CD4-positive, CD25-positive, alpha-beta regulatory T cell (primary cell): Measurements from ENCODE around the gene RNF150. TPM values are rescaled to one million over a fixed set of nuclear protein-coding genes. Genes with fewer than 3 reads are reported as not detected.

Experiments used
- ATAC-seq, 2 donors: fragments of 150-1000 bp; cut with Tn5 transposase; one replicate each; pipeline ENCODE4 v1.10.0; 2021; ENCODE audit warnings: low read depth in 2 of 2, moderate number of reproducible peaks in 2 of 2, moderate library complexity in 1 of 2
- DNase-seq, 3 donors: peaks; one replicate each; pipeline versions ENCODE4 v3.0.0 to v3.0.0-alpha.2; 2012 to 2022; ENCODE audit warnings: mixed read lengths in 1 of 3
- H3K27ac ChIP-seq: one replicate; pipeline ENCODE4 v1.7.0; 2013; ENCODE audit warnings: mild to moderate bottlenecking, low read length; ENCODE audit not compliant: insufficient read depth, poor library complexity, severe bottlenecking
- H3K27me3 ChIP-seq: one replicate; pipeline ENCODE4 v1.7.0; 2013; ENCODE audit warnings: low read length; ENCODE audit not compliant: control insufficient read depth, insufficient read depth
- H3K36me3 ChIP-seq: one replicate; pipeline ENCODE4 v1.7.0; 2013; ENCODE audit warnings: mild to moderate bottlenecking, low read length, moderate library complexity; ENCODE audit not compliant: control insufficient read depth, insufficient read depth
- H3K4me1 ChIP-seq: 2 replicates; pipeline ENCODE4 v1.7.0; 2013; ENCODE audit warnings: mild to moderate bottlenecking, low read length; ENCODE audit not compliant: insufficient read depth, control insufficient read depth, poor library complexity, severe bottlenecking
- H3K4me3 ChIP-seq: one replicate; pipeline ENCODE4 v1.7.0; 2013; ENCODE audit warnings: low read depth, mild to moderate bottlenecking, low read length, moderate library complexity
- H3K9me3 ChIP-seq, 2 experiments: 1 replicate in 1 of 2; 2 replicates in 1 of 2; pipeline ENCODE4 v1.7.0; 2013; ENCODE audit warnings: low read length in 2 of 2, mild to moderate bottlenecking in 1 of 2, moderate library complexity in 1 of 2; ENCODE audit not compliant: control insufficient read depth in 2 of 2
- H3K27ac Mint-ChIP-seq, 3 donors: one replicate each; pipeline ENCODE4 v1.8.0; 2020 to 2022; ENCODE audit warnings: mild to moderate bottlenecking in 3 of 3, mixed read lengths in 3 of 3, moderate library complexity in 2 of 3
- H3K27me3 Mint-ChIP-seq: one replicate; pipeline ENCODE4 v1.8.0; 2022; ENCODE audit warnings: mild to moderate bottlenecking, mixed read lengths
- H3K36me3 Mint-ChIP-seq: one replicate; pipeline ENCODE4 v1.8.0; 2020; ENCODE audit warnings: mixed read lengths
- H3K4me1 Mint-ChIP-seq, 4 donors: one replicate each; pipeline ENCODE4 v1.8.0; 2020 to 2022; ENCODE audit warnings: mixed read lengths in 4 of 4, mild to moderate bottlenecking in 1 of 4
- H3K4me3 Mint-ChIP-seq, 4 donors: one replicate each; pipeline ENCODE4 v1.8.0; 2020 to 2022; ENCODE audit warnings: mild to moderate bottlenecking in 4 of 4, mixed read lengths in 4 of 4, moderate library complexity in 3 of 4
- H3K9me3 Mint-ChIP-seq, 7 donors: one replicate each; pipeline ENCODE4 v1.8.0; 2020 to 2022; ENCODE audit warnings: mixed read lengths in 7 of 7, mild to moderate bottlenecking in 3 of 7, moderate library complexity in 2 of 7
- polyA plus RNA-seq, 4 donors: library from polyadenylated mRNA; unstranded; fragments of 300-500 nt; fragmentation: Illumina TruSeq; gene quantifications; one replicate each; pipeline ENCODE4 v1.2.3, GENCODE V29; 2021
- total RNA-seq: library from RNA; stranded (reverse); gene quantifications from one replicate; pipeline ENCODE4 v1.2.3, GENCODE V29; 2022

The RNF150 gene
- total and polyA plus RNA-seq, 5 donors from 2014 or later, result 0.07 TPM; not detected in 4

- H3K27me3 ChIP-seq, result no peaks in the 10 kb centered on the region
- H3K4me1 ChIP-seq, result no peaks in the 10 kb centered on the region
Measured at GRCh38 chr4:141109983-141110382, 23.3 kb downstream of the RNF150 start.

GRCh38 chr4:141107927-141108326 lies 25.3 kb downstream of the RNF150 start:
- no peak overlapping the region for H3K4me3 ChIP-seq
- H3K27me3 Mint-ChIP-seq, result peaks cover 4% of the 10 kb centered on the region
- DNase-seq, result no peak
- H3K36me3 Mint-ChIP-seq, result no peaks in the 10 kb centered on the region
- H3K4me3 Mint-ChIP-seq, result no peak overlapping the region
- no peaks in the 10 kb centered on the region for H3K4me1 ChIP-seq
- H3K9me3 Mint-ChIP-seq, result peaks cover 0 to 4% (median 1%) of the 10 kb centered on the region in 7 donors
- H3K4me1 Mint-ChIP-seq, result no peaks in the 10 kb centered on the region
- H3K36me3 ChIP-seq, result no peaks in the 10 kb centered on the region
- ATAC-seq, result no peak
- no peaks in the 10 kb centered on the region for H3K27me3 ChIP-seq
- no peak overlapping the region for H3K27ac ChIP-seq
- H3K27ac Mint-ChIP-seq, result no peak overlapping the region
- no peaks in the 10 kb centered on the region for H3K9me3 ChIP-seq

More at GRCh38 chr4:141109983-141110382, 23.3 kb downstream of the RNF150 start:
- H3K27ac Mint-ChIP-seq, result no peak overlapping the region
- DNase-seq (no peak), ATAC-seq (no peak)
- no peak overlapping the region for H3K4me3 ChIP-seq
- no peak overlapping the region for H3K27ac ChIP-seq
- no peaks in the 10 kb centered on the region for H3K9me3 ChIP-seq
- peaks cover 0 to 6% (median 3%) of the 10 kb centered on the region in 7 donors for H3K9me3 Mint-ChIP-seq
- no peaks in the 10 kb centered on the region for H3K36me3 Mint-ChIP-seq
- peaks cover 4% of the 10 kb centered on the region for H3K27me3 Mint-ChIP-seq
- no peaks in the 10 kb centered on the region for H3K4me1 Mint-ChIP-seq
- no peaks in the 10 kb centered on the region for H3K36me3 ChIP-seq
- H3K4me3 Mint-ChIP-seq, result no peak overlapping the region

- no peaks in the 10 kb centered on the region for H3K36me3 ChIP-seq
- H3K27me3 ChIP-seq, result no peaks in the 10 kb centered on the region
- Mint-ChIP-seq H3K4me3 (no peak overlapping the region), H3K36me3 (no peaks in the 10 kb centered on the region), H3K4me1 (no peaks in the 10 kb centered on the region), H3K27ac (no peak overlapping the region), H3K27me3 (no peaks in the 10 kb centered on the region), H3K9me3 (peaks cover 0 to 3% (median 0%) of the 10 kb centered on the region in 7 donors)
- no peaks in the 10 kb centered on the region for H3K4me1 ChIP-seq
- H3K4me3 ChIP-seq, result no peak overlapping the region
- DNase-seq (no peak), ATAC-seq (no peak)
- H3K9me3 ChIP-seq, result no peaks in the 10 kb centered on the region
- no peak overlapping the region for H3K27ac ChIP-seq
Measured at GRCh38 chr4:141102367-141102766, 30.9 kb downstream of the RNF150 start.

GRCh38 chr4:141101511-141101910 lies 31.8 kb downstream of the RNF150 start:
- Mint-ChIP-seq H3K4me3 (no peak overlapping the region), H3K27ac (no peak overlapping the region), H3K4me1 (no peaks in the 10 kb centered on the region), H3K36me3 (no peaks in the 10 kb centered on the region), H3K9me3 (peaks cover 0 to 3% (median 0%) of the 10 kb centered on the region in 7 donors), H3K27me3 (no peaks in the 10 kb centered on the region)
- Histone ChIP-seq H3K27me3 (no peaks in the 10 kb centered on the region), H3K36me3 (no peaks in the 10 kb centered on the region), H3K4me3 (no peak overlapping the region), H3K4me1 (no peaks in the 10 kb centered on the region), H3K27ac (no peak overlapping the region), H3K9me3 (no peaks in the 10 kb centered on the region)
- DNase-seq, result no peak
- ATAC-seq, result no peak

GRCh38 chr4:141099326-141099725 lies 33.9 kb downstream of the RNF150 start:
- ATAC-seq (no peak), DNase-seq (no peak)
- Histone ChIP-seq H3K36me3 (no peaks in the 10 kb centered on the region), H3K4me3 (no peak overlapping the region), H3K4me1 (no peaks in the 10 kb centered on the region), H3K27ac (no peak overlapping the region), H3K9me3 (no peaks in the 10 kb centered on the region), H3K27me3 (no peaks in the 10 kb centered on the region)
- no peaks in the 10 kb centered on the region for H3K36me3 Mint-ChIP-seq
- no peak overlapping the region for H3K4me3 Mint-ChIP-seq
- no peaks in the 10 kb centered on the region for H3K27me3 Mint-ChIP-seq
- H3K27ac Mint-ChIP-seq, result no peak overlapping the region
- peaks cover 0 to 4% (median 2%) of the 10 kb centered on the region in 7 donors for H3K9me3 Mint-ChIP-seq
- no peaks in the 10 kb centered on the region for H3K4me1 Mint-ChIP-seq

GRCh38 chr4:141098163-141098562 lies 35.1 kb downstream of the RNF150 start:
- no peaks in the 10 kb centered on the region for H3K27me3 ChIP-seq

GRCh38 chr4:141090473-141090872 lies 42.8 kb downstream of the RNF150 start:
- no peak overlapping the region for H3K4me3 ChIP-seq
- H3K27ac ChIP-seq, result no peak overlapping the region
- Mint-ChIP-seq H3K4me3 (no peak overlapping the region), H3K27me3 (no peaks in the 10 kb centered on the region), H3K36me3 (no peaks in the 10 kb centered on the region), H3K27ac (no peak overlapping the region), H3K9me3 (peaks cover 0 to 17% (median 5%) of the 10 kb centered on the region in 7 donors), H3K4me1 (peaks cover 0 to 4% (median 0%) of the 10 kb centered on the region in 4 donors)
- H3K4me1 ChIP-seq, result no peaks in the 10 kb centered on the region
- no peaks in the 10 kb centered on the region for H3K9me3 ChIP-seq
- no peaks in the 10 kb centered on the region for H3K36me3 ChIP-seq
- no peaks in the 10 kb centered on the region for H3K27me3 ChIP-seq
- DNase-seq, result no peak
- no peak for ATAC-seq

More at GRCh38 chr4:141098163-141098562, 35.1 kb downstream of the RNF150 start:
- Mint-ChIP-seq H3K4me1 (peaks cover 0 to 4% (median 0%) of the 10 kb centered on the region in 4 donors), H3K36me3 (no peaks in the 10 kb centered on the region), H3K27me3 (no peaks in the 10 kb centered on the region), H3K4me3 (no peak overlapping the region), H3K27ac (no peak overlapping the region), H3K9me3 (peaks cover 0 to 13% (median 2%) of the 10 kb centered on the region in 7 donors)
- ATAC-seq (no peak), DNase-seq (no peak)
- no peak overlapping the region for H3K4me3 ChIP-seq
- no peaks in the 10 kb centered on the region for H3K9me3 ChIP-seq
- no peaks in the 10 kb centered on the region for H3K4me1 ChIP-seq
- no peaks in the 10 kb centered on the region for H3K36me3 ChIP-seq
- H3K27ac ChIP-seq, result no peak overlapping the region

- Histone ChIP-seq H3K9me3 (no peaks in the 10 kb centered on the region), H3K4me1 (no peaks in the 10 kb centered on the region), H3K4me3 (no peak overlapping the region), H3K27me3 (no peaks in the 10 kb centered on the region), H3K27ac (no peak overlapping the region), H3K36me3 (no peaks in the 10 kb centered on the region)
- H3K27me3 Mint-ChIP-seq, result peaks cover 4% of the 10 kb centered on the region
- no peak for DNase-seq
- no peak for ATAC-seq
- no peaks in the 10 kb centered on the region for H3K36me3 Mint-ChIP-seq
- H3K27ac Mint-ChIP-seq, result no peak overlapping the region
- H3K9me3 Mint-ChIP-seq, result peaks cover 0 to 3% (median 1%) of the 10 kb centered on the region in 7 donors
- no peak overlapping the region for H3K4me3 Mint-ChIP-seq
- no peaks in the 10 kb centered on the region for H3K4me1 Mint-ChIP-seq
Measured at GRCh38 chr4:141081921-141082395, 51.3 kb downstream of the RNF150 start.
